Measurements from ENCODE around the gene KDM5A.
"Not testable (repeated sequence)": the region's sequence is repeated elsewhere in the genome, so short reads cannot be mapped to it uniquely, and the experiment has no call there.

The KDM5A gene

DNA sequence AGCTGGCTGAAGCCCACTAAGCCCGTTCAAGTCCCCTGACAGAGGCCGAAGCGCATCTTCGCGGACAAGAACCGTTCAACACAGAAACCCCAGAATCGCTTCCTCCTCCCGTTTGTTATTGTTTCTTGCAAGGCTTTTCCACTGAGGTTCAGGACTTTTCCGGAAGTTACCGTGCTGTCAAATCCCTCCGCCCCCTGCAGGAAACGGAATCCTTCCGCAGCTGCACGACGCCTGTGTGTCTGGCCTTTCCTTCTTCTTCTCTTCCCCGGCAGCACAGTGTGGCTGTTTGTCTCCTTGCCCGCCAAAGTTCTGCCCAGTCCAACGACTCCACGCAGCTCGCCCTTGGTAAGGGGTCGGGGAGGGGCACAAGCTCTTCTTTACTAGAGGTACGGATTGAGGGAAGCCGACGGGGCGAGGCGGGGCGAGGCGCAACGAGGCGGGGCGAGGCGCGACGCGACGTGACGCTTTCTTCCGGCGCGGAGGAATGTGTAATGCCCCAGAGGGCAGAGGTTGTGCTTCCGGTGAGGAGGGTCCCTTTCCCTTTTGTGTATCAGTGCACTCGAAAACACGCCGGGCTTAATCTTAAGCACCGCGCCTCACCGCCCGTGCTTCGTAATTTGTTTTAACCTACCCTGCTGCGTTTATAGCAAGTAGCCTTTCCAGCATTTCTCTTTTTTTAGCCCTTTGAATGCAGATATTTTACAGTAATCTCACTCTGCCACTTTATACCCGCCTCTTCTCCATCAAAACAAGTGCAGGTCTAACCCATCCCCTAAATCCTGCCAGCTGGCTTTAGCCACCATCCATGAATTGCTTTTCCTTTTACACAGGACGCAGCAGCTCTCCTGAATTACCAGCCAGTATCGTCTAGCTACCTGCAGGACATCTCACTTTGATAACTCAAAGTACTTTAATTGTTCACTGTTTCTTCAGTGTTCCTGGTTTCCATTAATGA, at the start of gene KDM5A:
Gene KDM5A, minus strand, starts transcription at position 179 of the 955 bp plus-strand sequence. CDS start 229 bp downstream, outside the sequence.
- DNase-seq, result peak; percentile 97

DNA sequence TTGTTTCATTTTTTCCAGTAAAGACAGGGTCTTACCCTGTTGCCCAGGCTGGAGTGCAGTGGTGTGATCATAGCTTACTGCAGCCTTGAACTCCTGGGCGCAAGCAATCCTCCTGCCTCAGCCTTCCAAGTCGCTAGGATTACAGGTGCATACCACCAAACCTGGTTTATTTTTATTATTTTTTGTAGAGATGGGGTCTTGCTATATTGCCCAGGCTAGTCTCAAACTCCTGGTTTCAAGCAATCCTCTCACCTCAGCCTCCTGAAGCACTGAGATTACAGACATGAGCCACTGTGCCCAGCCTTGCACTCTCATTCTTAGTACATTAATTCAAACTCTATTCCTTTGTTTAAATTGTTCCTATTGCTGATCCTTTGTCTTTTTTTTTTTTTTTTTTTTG, 46.6 kb upstream of the KDM5A start:
- DNase-seq, result not testable (repeated sequence)

DNA sequence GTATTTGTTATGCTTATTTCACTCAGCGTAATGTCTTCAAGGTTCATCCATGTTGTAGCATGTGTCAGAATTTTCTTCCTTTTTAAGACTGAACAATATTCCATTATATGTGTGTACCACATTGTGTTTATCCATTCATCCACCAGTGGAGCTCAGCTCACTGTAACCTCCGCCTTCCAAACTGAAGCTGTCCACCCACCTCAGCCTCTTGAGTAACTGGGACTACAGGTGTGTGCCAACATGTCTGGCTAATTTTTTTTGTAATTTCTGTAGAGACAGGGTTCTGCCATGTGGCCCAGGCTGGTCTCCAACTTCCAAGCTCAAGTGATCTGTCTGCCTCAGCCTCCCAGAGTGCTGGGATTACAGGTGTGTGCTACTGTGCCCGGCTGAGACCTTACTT, 33.4 kb upstream of the KDM5A start:
- DNase-seq, result no peak

DNA sequence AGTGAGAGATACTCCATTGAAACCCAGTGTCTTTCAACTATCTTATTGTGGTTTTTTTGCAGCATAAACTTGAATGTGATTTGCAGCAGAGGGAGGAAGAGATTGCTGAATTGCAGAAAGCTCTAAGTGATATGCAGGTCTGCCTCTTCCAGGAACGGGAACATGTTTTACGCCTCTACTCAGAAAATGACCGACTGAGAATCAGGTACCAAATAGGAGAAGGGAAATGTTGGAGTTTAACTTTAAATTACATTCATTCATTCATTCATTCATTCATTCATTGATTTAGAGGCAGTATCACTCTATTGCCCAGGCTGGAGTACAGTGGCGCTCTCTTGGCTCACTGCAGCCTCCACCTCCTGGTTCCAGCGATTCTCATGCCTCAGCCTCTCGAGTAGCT, 29.3 kb upstream of the KDM5A start:
- no peak for DNase-seq

DNA sequence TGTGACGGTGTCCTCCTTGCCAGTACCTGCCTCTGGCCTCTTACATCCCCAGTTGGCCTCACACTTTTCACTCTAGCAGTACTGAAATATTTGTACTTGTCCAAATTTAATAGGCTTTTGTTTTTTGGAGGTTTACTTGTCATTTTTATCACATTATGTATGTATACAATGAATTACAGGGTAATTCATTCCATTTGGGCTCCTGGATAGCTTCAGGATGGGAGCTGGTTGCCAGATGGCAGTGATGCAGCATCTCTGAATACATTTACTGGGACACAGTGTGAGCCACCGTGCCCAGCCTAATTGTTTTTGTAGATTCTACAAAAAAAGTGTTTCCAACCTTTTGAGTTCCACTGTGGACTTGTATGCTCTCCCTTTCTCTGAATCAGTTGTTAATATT, 25.7 kb upstream of the KDM5A start:
- DNase-seq, result no peak

DNA sequence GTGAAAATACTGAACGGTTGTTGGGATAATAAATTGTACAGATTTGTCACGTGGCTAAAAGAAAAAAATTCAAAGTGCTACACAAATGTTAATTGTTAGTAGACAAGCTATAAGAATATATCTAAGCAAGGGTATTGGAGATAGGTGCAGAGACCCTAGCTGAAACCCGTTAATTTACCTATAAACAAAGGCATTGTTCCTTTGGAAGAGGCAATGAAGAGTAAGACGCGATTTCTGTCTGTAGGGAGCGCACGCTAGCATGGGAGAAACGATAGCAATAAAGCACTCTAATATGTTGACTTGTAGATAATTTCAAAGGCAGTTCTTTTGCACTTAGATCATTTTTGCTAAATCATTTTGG, 12.9 kb upstream of the KDM5A start:
- DNase-seq, result no peak

DNA sequence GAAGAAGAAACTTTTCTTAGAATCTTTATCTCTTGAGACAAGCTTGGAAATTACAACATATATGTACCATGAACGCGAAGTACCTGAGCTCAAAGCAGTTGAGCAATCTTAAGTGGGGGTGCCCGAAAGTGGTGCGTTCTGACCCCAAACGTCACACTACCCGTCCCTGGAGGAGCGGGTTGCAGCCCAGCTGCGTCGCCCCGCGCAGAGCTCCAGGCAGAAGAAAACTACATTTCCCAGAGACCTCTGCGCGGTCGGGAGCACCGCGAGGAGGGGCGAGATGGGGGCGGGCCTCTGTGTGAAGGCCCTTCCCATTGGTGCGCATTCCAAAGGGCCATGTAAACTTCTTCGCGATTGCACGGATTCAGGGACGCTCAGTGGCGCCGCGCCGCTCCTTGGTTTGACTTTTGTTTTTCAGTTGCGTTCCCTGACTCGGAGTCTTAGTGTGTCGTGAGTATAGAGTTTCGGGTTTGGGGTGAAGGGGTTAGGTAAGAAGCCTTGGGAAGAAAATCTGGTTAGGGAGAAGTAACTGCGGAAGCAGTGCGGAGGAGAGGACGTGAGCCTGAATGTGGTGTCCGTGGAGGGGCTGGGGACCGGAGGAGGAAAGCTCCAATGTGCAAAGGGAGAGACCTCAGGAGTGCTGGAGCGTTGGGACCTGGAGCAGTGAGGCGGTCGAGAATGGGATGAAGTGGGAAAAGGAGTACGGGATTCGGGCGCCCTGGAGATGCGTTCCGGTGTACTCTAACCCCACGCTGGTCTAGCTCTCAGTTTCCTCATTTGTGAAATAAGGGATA, 12.3 kb upstream of the KDM5A start, which contains the start of gene CCDC77:
Gene CCDC77, plus strand, starts transcription at position 410 of the 794 bp plus-strand sequence. CDS start 7,740 bp downstream, outside the sequence.
- peak; percentile 94 for DNase-seq

DNA sequence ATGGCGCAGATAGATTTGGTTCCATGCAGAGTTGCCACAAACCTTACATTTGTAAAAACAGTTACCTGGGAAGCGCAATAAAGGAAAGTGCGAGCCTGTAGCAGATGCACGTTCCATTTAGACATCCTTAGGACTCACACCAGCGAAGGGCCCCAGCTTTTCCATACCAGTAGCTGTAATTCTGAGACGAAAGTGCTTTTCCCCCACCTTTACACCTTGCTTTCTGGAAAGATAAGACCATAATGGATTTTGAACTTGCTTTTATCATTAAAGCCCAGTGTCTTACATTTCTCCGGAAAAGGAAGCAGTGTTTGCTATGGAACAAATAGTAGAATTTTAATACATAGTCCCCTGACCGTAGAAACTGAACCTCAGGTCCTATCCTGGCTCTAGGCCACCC, 11.7 kb upstream of the KDM5A start:
- no peak for DNase-seq

DNA sequence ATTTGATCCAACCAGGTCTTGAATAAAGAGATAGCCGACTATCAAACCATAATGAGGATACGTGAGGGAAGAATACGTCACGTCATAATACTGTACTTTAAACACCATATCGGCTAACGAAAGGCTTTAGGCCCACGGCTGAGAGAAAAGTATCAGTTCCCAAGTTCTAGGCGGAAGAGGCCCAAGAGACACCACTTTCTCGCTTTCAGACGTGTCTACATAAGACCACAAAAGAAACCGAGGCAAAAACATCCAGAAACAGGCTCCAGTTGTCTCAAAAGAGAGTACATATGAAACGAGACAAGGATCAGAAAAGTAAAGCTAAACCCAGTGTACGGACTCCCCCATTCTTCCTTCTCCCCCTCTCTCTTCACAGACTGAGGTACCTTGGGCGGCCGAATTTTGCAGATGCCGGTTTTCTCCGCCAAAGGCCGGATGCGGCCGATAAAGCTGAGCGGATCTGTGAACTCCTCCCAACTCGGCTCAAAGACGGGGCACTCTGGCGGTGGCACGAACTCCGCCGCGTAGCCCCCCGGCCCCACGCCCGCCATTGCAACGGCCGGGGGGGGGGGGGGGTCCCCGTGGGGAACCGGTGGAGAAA, 479 bp downstream of the KDM5A start:
- no peak for DNase-seq

DNA sequence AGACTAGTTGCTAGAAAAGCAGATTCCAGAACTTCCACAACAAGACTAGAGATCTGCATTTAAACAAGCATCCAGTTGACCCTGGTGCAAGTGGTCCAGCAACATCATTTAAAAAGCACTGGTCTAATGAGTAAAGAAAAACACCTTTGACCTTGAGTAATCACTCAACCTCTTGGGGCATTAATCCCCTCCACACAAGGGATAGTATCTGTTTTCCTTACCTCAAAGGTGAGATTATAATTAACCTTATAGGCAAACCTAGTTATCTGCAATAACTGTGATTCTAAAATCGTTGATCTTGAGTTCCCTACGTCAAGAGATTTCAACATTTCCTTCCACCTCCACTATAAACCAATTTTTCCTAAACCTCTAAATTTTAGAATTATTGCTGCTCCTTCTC, 1.1 kb downstream of the KDM5A start:
- DNase-seq, result no peak

DNA sequence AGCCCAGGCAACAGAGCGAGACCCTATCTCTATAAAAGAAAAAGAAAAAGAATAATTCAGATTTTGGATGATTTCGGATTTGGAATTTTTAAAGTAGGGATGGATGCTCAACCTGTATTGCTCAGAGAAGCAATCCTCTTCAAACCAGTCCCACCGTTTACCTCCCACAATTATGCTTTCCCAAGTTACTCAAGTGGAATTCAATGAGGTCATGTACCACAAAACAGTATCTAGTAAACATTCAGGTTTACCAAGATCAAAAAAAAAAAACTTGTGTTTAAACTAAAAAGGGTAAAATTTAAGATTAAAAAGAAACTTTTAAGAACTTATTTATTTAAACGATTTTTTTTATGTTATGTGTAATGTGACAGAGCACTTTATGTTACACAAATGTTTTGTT, 2.5 kb downstream of the KDM5A start:
- no peak for DNase-seq

DNA sequence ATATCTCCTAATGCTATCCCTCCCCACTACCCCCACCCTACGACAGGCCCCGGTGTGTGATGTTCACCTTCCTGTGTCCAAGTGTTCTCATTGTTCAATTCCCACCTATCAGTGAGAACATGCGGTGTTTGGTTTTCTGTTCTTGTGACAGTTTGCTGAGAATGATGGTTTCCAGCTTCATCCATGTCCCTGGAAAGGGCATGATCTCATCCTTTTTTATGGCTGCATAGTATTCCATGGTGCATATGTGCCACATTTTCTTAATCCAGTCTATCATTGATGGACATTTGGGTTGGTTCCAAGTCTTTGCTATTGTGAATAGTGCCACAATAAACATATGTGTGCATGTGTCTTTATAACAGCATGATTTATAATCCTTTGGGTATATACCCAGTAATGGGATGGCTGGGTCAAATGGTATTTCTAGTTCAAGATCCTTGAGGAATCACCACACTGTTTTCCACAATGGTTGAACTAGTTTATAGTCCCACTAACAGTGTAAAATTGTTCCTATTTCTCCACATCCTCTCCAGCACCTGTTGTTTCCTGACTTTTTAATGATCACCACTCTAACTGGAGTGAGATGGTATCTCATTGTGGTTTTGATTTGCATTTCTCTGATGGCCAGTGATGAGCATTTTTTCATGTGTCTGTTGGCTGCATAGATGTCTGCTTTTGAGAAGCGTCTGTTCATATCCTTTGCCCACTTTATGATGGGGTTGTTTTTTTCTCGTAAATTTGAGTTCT, 18.2 kb downstream of the KDM5A start:
- DNase-seq, result not testable (repeated sequence)

DNA sequence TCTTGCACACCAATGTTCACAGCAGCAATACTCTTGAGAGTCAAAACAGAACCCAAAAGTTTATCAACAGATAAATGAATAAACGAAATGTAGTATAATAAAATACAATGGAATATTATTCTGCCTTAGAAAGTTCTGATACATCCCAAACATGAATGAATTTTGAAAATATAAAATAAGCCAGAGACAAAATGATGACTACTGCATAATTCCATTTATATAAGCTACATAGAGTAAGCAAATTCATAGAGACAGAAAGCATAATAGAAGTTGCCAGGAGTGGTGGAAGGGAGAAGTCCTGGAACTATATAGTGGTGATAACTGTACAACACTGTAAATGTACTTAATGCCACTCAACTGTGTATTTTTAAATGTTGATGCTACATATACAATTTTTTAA, 21.1 kb downstream of the KDM5A start:
- no peak for DNase-seq

DNA sequence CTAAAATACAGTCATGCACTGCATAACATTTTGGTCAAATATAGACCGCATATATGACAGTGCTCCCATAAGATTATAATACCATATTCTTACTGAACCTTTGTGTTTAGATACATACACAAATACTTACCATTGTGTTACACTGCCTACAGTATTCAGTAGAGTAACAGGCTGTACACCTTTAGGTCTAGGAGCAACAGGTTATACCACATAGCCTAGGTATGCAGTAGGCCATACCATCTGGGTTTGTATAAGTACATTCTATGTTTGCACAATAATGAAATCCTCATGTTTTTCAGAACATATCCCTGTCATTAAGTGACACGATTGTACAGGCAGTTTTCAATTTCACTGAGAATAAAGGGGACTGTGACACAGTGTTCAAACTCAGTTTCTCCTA, 22.3 kb downstream of the KDM5A start:
- DNase-seq, result no peak

DNA sequence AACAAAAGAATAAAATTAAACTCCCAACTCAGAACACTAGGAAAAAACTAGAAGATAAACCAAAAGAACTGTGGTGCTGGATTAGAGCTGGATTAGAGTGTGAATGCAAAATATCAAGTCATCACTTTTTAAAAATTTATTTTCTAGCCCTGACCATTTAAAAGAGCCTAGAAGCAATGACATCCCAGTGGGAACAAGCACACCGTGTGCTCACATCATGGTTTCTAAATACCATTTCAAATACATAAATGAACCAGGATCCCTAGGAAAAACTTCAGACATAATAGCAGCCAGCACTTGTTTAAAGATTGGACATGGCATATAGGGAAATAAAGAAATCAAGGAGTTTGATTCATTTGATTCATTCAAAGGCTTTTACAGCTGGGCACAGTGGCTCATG, 30.0 kb downstream of the KDM5A start:
- DNase-seq, result no peak

DNA sequence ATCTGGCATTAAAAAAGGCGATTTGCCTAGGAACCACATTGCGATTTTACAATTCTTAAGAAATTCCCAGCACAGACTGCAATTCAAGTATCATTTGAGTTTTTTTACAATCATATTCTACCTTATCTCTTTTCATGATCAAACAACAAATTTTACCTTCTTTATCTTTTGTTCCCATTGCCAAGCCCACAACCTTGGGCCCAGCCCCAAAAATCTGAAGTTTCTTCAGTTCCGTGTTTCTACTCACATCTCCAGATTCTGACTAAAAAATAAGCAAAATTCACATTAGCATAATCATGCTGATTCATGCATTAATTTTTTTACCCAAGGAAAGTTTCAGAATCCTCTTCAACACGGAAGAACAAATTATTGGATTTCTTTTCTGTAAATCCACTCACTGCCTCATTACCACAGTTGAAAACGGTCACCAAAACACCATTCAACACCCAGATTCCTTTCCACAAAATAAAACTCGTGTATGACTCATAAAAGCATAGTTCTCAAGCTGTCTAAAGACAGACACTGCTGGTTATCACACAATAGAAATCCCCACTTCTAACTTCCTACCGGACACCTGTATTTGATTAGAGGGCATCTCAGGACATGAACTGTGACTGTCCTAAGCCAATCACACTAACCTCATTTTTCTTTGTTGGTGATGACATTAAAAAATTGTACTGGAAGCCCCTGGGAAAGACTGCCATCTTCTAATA, 32.7 kb downstream of the KDM5A start:
- no peak for DNase-seq

DNA sequence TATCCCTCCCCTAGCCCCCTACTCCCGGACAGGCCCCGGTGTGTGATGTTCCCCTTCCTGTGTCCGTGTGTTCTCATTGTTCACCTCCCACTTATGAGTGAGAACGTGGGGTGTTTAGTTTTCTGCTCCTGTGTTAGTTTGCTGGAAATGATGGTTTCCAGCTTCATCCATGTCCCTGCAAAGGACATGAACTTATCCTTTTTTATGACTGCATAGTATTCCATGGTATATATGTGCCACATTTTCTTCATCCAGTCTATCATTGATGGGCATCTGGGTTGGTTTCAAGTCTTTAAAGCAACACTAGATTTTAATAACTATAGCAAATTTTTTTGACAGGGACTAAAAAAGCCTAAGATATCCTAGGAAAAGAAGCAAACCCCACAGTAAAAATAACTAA, 37.9 kb downstream of the KDM5A start:
- DNase-seq, result not testable (repeated sequence)

DNA sequence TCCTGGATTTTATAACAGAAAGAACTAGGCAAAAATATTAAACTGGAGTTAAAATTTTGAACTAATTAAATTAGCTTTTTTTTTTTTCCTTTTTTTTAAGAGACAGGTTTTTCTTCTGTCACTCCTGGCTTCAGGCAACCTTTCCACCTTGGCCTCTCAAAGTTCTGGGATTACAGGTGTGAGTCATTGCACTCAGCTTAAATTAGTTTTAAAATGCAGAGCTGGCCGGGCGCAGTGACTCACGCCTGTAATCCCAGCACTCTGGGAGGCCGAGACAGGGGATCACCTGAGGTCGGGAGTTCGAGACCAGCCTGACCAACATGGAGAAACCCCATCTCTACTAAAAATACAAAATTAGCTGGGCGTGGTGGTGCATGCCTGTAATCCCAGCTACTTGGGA, 39.5 kb downstream of the KDM5A start:
- DNase-seq, result not testable (repeated sequence)

DNA sequence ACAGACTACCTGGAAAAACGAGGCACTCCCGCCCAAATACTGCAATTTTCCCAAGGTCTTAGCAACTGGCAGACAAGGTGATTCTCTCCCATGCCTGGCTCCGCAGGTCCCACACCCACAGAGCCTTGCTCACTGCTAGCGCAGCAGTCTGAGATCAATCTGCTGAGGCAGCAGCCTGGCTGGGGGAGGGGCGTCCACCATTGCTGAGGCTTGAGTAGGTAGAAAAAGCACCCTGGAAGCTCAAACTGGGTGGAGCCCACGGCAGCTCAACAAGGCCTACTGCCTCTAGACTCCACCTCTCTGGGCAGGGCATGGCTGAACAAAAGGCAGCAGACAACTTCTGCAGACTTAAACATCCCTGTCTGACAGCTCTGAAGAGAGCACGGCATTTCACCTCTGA, 46.1 kb downstream of the KDM5A start:
- DNase-seq, result not testable (repeated sequence)

DNA sequence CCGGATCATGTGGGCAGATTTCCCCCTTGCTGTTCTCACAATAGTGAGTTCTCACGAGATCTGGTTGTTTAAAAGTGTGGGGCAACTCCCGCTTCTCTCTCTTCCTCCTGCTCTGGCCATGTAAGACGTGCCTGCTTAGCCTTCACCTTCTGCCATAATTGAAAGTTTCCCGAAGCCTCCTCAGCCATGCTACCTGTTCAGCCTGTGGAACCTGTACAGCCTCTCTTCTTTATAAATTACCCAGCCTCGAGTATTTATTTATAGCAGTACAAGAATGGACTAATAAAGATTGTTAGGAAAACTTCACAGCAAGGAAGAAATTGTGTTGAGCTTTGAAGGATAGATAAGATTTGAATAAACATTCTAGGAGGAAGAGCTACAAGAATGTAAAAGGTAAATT, 52.1 kb downstream of the KDM5A start:
- no peak for DNase-seq

DNA sequence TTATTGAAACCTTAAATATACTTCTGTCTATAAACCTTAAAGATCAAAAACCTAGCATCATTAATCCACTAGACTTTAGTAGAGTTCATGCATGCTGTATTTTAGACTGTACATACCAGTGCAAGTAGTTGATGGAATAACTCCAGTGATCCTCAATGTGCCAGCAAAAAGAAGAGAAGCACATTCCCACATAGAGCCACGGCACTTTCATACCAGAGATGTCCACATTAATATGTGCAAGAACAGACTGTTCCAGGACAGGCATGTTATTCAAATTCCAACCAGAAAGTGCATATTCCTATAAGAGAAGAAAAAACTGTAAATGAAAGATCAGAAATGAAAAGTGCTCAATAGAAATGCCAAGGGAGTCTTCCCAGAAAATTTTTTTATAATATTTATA, 55.0 kb downstream of the KDM5A start:
- DNase-seq, result no peak
